Astrocyte (in vitro differentiated cells and primary cell): Measurements from ENCODE around the gene SNAI1. TPM values are rescaled to one million over a fixed set of nuclear protein-coding genes. Genes with fewer than 3 reads are reported as not detected.
"Not testable (repeated sequence)": the region's sequence is repeated elsewhere in the genome, so short reads cannot be mapped to it uniquely, and the experiment has no call there.

Experiments
- DNase-seq: peaks from one replicate; pipeline ENCODE4 v3.0.0-alpha.2; 2010; ENCODE audit warnings: low read depth
- FAIRE-seq: peaks from 2 replicates; lab custom pipeline; 2011; peaks lifted over from hg19 to GRCh38; lab: Jason Lieb, UNC
- H2AFZ ChIP-seq: 2 replicates; pipeline ENCODE4 v1.6.0; 2012; ENCODE audit warnings: low read depth, low read length, inconsistent platforms
- H3K27ac ChIP-seq: 2 replicates; pipeline ENCODE4 v1.5.1; 2011; ENCODE audit warnings: low read depth, low read length, inconsistent platforms
- H3K27me3 ChIP-seq: 2 replicates; pipeline ENCODE4 v1.6.0; 2011; ENCODE audit warnings: low read length, inconsistent platforms; ENCODE audit not compliant: insufficient read depth
- H3K36me3 ChIP-seq: 2 replicates; pipeline ENCODE4 v1.5.1; 2011; ENCODE audit warnings: low read length, inconsistent platforms; ENCODE audit not compliant: insufficient read depth
- H3K4me1 ChIP-seq: 2 replicates; pipeline ENCODE4 v1.5.1; 2011; ENCODE audit warnings: low read length, inconsistent platforms; ENCODE audit not compliant: insufficient read depth
- H3K4me2 ChIP-seq: 2 replicates; pipeline ENCODE4 v1.6.0; 2012; ENCODE audit warnings: low read length, inconsistent platforms
- H3K4me3 ChIP-seq: 2 replicates; pipeline ENCODE4 v1.5.1; 2011; ENCODE audit warnings: low read depth, mild to moderate bottlenecking, low read length, inconsistent platforms; ENCODE audit not compliant: insufficient read depth
- H3K79me2 ChIP-seq: 2 replicates; pipeline ENCODE4 v1.6.0; 2012; ENCODE audit warnings: mild to moderate bottlenecking, low read length, inconsistent platforms; ENCODE audit not compliant: insufficient read depth
- H3K9ac ChIP-seq: 2 replicates; pipeline ENCODE4 v1.6.0; 2012; ENCODE audit warnings: mild to moderate bottlenecking, low read length, inconsistent platforms
- H3K9me3 ChIP-seq: 2 replicates; pipeline ENCODE4 v1.5.1; 2012; ENCODE audit warnings: low read depth, mild to moderate bottlenecking, low read length, inconsistent platforms; ENCODE audit not compliant: insufficient read depth
- H4K20me1 ChIP-seq: 2 replicates; pipeline ENCODE4 v1.6.0; 2012; ENCODE audit warnings: low read length, inconsistent platforms; ENCODE audit not compliant: insufficient read depth
- H3K27ac Mint-ChIP-seq: one replicate; pipeline ENCODE4 v1.8.0; 2021; ENCODE audit warnings: mild to moderate bottlenecking, mixed read lengths; ENCODE audit not compliant: unreplicated experiment
- H3K27me3 Mint-ChIP-seq: one replicate; pipeline ENCODE4 v1.8.0; 2021; ENCODE audit warnings: low read depth, mixed read lengths; ENCODE audit not compliant: unreplicated experiment
- H3K36me3 Mint-ChIP-seq: one replicate; pipeline ENCODE4 v1.8.0; 2021; ENCODE audit warnings: low read depth, mixed read lengths; ENCODE audit not compliant: unreplicated experiment
- H3K4me1 Mint-ChIP-seq: one replicate; pipeline ENCODE4 v1.8.0; 2021; ENCODE audit warnings: low read depth, mixed read lengths; ENCODE audit not compliant: unreplicated experiment
- H3K4me3 Mint-ChIP-seq: one replicate; pipeline ENCODE4 v1.8.0; 2021; ENCODE audit warnings: mild to moderate bottlenecking, moderate library complexity, mixed read lengths; ENCODE audit not compliant: unreplicated experiment
- H3K9me3 Mint-ChIP-seq: one replicate; pipeline ENCODE4 v1.8.0; 2021; ENCODE audit warnings: mild to moderate bottlenecking, mixed read lengths; ENCODE audit not compliant: unreplicated experiment
- CTCF ChIP-seq: IDR thresholded peaks from 2 replicates; pipeline ENCODE4 v1.5.1; 2011; ENCODE audit warnings: low read depth, mild to moderate bottlenecking, inconsistent platforms, low read length, moderate library complexity; ENCODE audit not compliant: insufficient read depth
- EZH2 ChIP-seq: IDR thresholded peaks from 2 replicates; pipeline ENCODE4 v1.6.1; 2012; ENCODE audit warnings: mild to moderate bottlenecking, low read length, inconsistent platforms; ENCODE audit not compliant: insufficient read depth
- total RNA-seq: library from RNA; stranded (reverse); gene quantifications from 2 replicates; pipeline ENCODE4 v1.2.1, GENCODE V29; 2021

SNAI1 gene
- total RNA-seq, 1 donor from 2014 or later = 9.1 TPM

GRCh38 chr20:49999329-49999728 lies 16.5 kb downstream of the SNAI1 start:
- no peak overlapping the region for H3K27ac Mint-ChIP-seq
- H4K20me1 ChIP-seq = no peaks in the 10 kb centered on the region
- no peak overlapping the region for H3K4me2 ChIP-seq
- H3K27me3 Mint-ChIP-seq = no peaks in the 10 kb centered on the region
- FAIRE-seq (no peak), DNase-seq (no peak)
- H3K9ac ChIP-seq = no peak overlapping the region
- no peaks in the 10 kb centered on the region for H3K36me3 ChIP-seq
- no peaks in the 10 kb centered on the region for H3K27me3 ChIP-seq
- no peaks in the 10 kb centered on the region for H3K9me3 Mint-ChIP-seq
- no peaks in the 10 kb centered on the region for H3K79me2 ChIP-seq
- H3K4me3 ChIP-seq = no peak overlapping the region
- no peaks in the 10 kb centered on the region for H3K9me3 ChIP-seq
- no peak for TF ChIP-seq EZH2
- no peak for TF ChIP-seq CTCF
- H3K4me1 Mint-ChIP-seq = peaks cover 12% of the 10 kb centered on the region
- H3K4me3 Mint-ChIP-seq = no peak overlapping the region
- no peak overlapping the region for H2AFZ ChIP-seq
- H3K36me3 Mint-ChIP-seq = no peaks in the 10 kb centered on the region
- peaks cover 3% of the 10 kb centered on the region for H3K4me1 ChIP-seq
- H3K27ac ChIP-seq = no peak overlapping the region

GRCh38 chr20:50000548-50001222 lies 17.9 kb downstream of the SNAI1 start:
- not testable (repeated sequence) for H3K9me3 ChIP-seq

GRCh38 chr20:50001784-50002311 lies 19.1 kb downstream of the SNAI1 start:
- no peak for FAIRE-seq
- H3K36me3 ChIP-seq = no peaks in the 10 kb centered on the region
- no peak overlapping the region for H3K9ac ChIP-seq
- Mint-ChIP-seq H3K4me1 (peaks cover 14% of the 10 kb centered on the region), H3K36me3 (no peaks in the 10 kb centered on the region), H3K27me3 (peaks cover 3% of the 10 kb centered on the region), H3K4me3 (no peak overlapping the region), H3K27ac (no peak overlapping the region), H3K9me3 (no peaks in the 10 kb centered on the region)
- H2AFZ ChIP-seq = no peak overlapping the region
- H3K4me3 ChIP-seq = no peak overlapping the region
- no peak overlapping the region for H3K4me2 ChIP-seq
- DNase-seq = no peak
- peaks cover 3% of the 10 kb centered on the region for H3K4me1 ChIP-seq
- TF ChIP-seq CTCF (no peak), EZH2 (no peak)
- no peaks in the 10 kb centered on the region for H3K27me3 ChIP-seq
- no peaks in the 10 kb centered on the region for H3K9me3 ChIP-seq
- H3K27ac ChIP-seq = no peak overlapping the region
- H4K20me1 ChIP-seq = no peaks in the 10 kb centered on the region
- H3K79me2 ChIP-seq = no peaks in the 10 kb centered on the region

More at GRCh38 chr20:50000548-50001222, 17.9 kb downstream of the SNAI1 start:
- peaks cover 12% of the 10 kb centered on the region for H3K4me1 Mint-ChIP-seq
- not testable (repeated sequence) for DNase-seq, H3K27me3 Mint-ChIP-seq, FAIRE-seq, H3K4me3 Mint-ChIP-seq, H3K4me2 ChIP-seq, H3K4me3 ChIP-seq, H2AFZ ChIP-seq, H3K79me2 ChIP-seq, H3K27ac ChIP-seq, H3K36me3 Mint-ChIP-seq, H3K36me3 ChIP-seq, H3K4me1 ChIP-seq, H3K27ac Mint-ChIP-seq, H3K27me3 ChIP-seq, H4K20me1 ChIP-seq, H3K9ac ChIP-seq, H3K9me3 Mint-ChIP-seq
